OCI-M1 (cell line): Measurements from ENCODE around the gene MRPS16.

Source experiments
- DNase-seq: peaks from one replicate; lab custom pipeline; 2025; lab: John Stamatoyannopoulos, UW

MRPS16 gene

GRCh38 chr10:73239908-73240307, 12.5 kb downstream of the MRPS16 start:
- DNase-seq: no peak

- DNase-seq: no peak
Measured at GRCh38 chr10:73238990-73239566, 13.4 kb downstream of the MRPS16 start.

GRCh38 chr10:73234695-73235094, 17.7 kb downstream of the MRPS16 start:
- DNase-seq: no peak

- DNase-seq: no peak
Measured at GRCh38 chr10:73233883-73234282, 18.6 kb downstream of the MRPS16 start.

GRCh38 chr10:73232887-73233286, 19.6 kb downstream of the MRPS16 start:
- no peak for DNase-seq

GRCh38 chr10:73229567-73229966, 22.9 kb downstream of the MRPS16 start:
- DNase-seq: no peak

GRCh38 chr10:73228247-73228646, 24.2 kb downstream of the MRPS16 start:
- DNase-seq: peak; percentile 30

GRCh38 chr10:73226663-73227062, 25.8 kb downstream of the MRPS16 start:
- DNase-seq: no peak

GRCh38 chr10:73225518-73225917, 26.9 kb downstream of the MRPS16 start:
- DNase-seq: no peak

GRCh38 chr10:73220989-73221388, 31.5 kb downstream of the MRPS16 start:
- DNase-seq: no peak

- no peak for DNase-seq
Measured at GRCh38 chr10:73219384-73219783, 33.1 kb downstream of the MRPS16 start.

GRCh38 chr10:73218431-73219191, 33.8 kb downstream of the MRPS16 start:
- peak; percentile 61 for DNase-seq

- no peak for DNase-seq
Measured at GRCh38 chr10:73217628-73218027, 34.8 kb downstream of the MRPS16 start.

GRCh38 chr10:73215749-73216148, 36.7 kb downstream of the MRPS16 start:
- no peak for DNase-seq

- DNase-seq: peak; percentile 71
Measured at GRCh38 chr10:73211106-73211811, 41.2 kb downstream of the MRPS16 start.

GRCh38 chr10:73210395-73211105, 41.9 kb downstream of the MRPS16 start:
- DNase-seq: no peak

GRCh38 chr10:73209705-73210104, 42.7 kb downstream of the MRPS16 start:
- DNase-seq: no peak

GRCh38 chr10:73207883-73208282, 44.6 kb downstream of the MRPS16 start:
- DNase-seq: no peak

- no peak for DNase-seq
Measured at GRCh38 chr10:73206385-73206784, 46.1 kb downstream of the MRPS16 start.

GRCh38 chr10:73205890-73206289, 46.6 kb downstream of the MRPS16 start:
- DNase-seq: no peak

GRCh38 chr10:73205081-73205480, 47.4 kb downstream of the MRPS16 start:
- no peak for DNase-seq
